NCI-H2107 (cell line): ENCODE results near the gene SERPINB4.

Source experiments
- DNase-seq: peaks from one replicate; lab custom pipeline; 2025; lab: John Stamatoyannopoulos, UW

SERPINB4 gene

GRCh38 chr18:63627819-63628218, 16.2 kb downstream of the SERPINB4 start:
- DNase-seq: no peak

- DNase-seq: no peak
These were observed 17.6 kb downstream of the SERPINB4 start for GRCh38 chr18:63626431-63626830.

GRCh38 chr18:63624863-63625262, 19.2 kb downstream of the SERPINB4 start:
- no peak for DNase-seq

GRCh38 chr18:63619661-63620060, 24.4 kb downstream of the SERPINB4 start:
- DNase-seq: no peak

- DNase-seq: no peak
These were observed 26.2 kb downstream of the SERPINB4 start for GRCh38 chr18:63617915-63618234.

- DNase-seq: no peak
These were observed 26.8 kb downstream of the SERPINB4 start for GRCh38 chr18:63617049-63617914.

- DNase-seq: no peak
These were observed 30.6 kb downstream of the SERPINB4 start for GRCh38 chr18:63613420-63613819.

GRCh38 chr18:63606526-63606925, 37.5 kb downstream of the SERPINB4 start:
- no peak for DNase-seq

- DNase-seq: no peak
These were observed 39.1 kb downstream of the SERPINB4 start for GRCh38 chr18:63604791-63605567.

- DNase-seq: no peak
These were observed 40.3 kb downstream of the SERPINB4 start for GRCh38 chr18:63603772-63604171.

GRCh38 chr18:63603355-63603754, 40.7 kb downstream of the SERPINB4 start:
- DNase-seq: no peak

GRCh38 chr18:63596964-63597363, 47.1 kb downstream of the SERPINB4 start:
- no peak for DNase-seq

GRCh38 chr18:63592471-63592870, 51.6 kb downstream of the SERPINB4 start:
- no peak for DNase-seq

- DNase-seq: no peak
These were observed 52.3 kb downstream of the SERPINB4 start for GRCh38 chr18:63591725-63592124.

GRCh38 chr18:63590966-63591695, 52.9 kb downstream of the SERPINB4 start:
- DNase-seq: no peak

GRCh38 chr18:63590373-63590772, 53.7 kb downstream of the SERPINB4 start:
- no peak for DNase-seq

- no peak for DNase-seq
These were observed 55.1 kb downstream of the SERPINB4 start for GRCh38 chr18:63588909-63589308.
